ENCODE data around the gene ZFC3H1. TPM values are rescaled to one million over a fixed set of nuclear protein-coding genes. Genes with fewer than 3 reads are reported as not detected.
A peak's percentile ranks its signal among the peaks of the same experiment; 100 is the strongest.

The ZFC3H1 gene
- total and polyA plus RNA-seq, 9 of the 15 experiments (the other 6 are each of a cell fraction or from before 2014, with no cell fraction given) = 14.8 to 80.5 (median 22.1) TPM

- TF ChIP-seq REST (IDR thresholded peaks at IDR 0.05; ENCODE audit: borderline replicate concordance) (peak; percentile 30; the same call in 1 of the 2 replicates), REST (CRISPR knock-in tag; IDR thresholded peaks at IDR 0.05; ENCODE audit: low read depth) (no peak), PHB (CRISPR knock-in tag; IDR thresholded peaks at IDR 0.05) (no peak), HDAC1 (IDR thresholded peaks at IDR 0.05) (no peak), KHSRP (IDR thresholded peaks at IDR 0.05) (no peak), SP2 (IDR thresholded peaks at IDR 0.05; ENCODE audit: extremely low read depth, low read depth, low read length, poor library complexity, severe bottlenecking) (no peak), SMC3 (conservative IDR thresholded peaks at IDR 0.05; ENCODE audit: insufficient read depth, low read depth, low read length) (0 out of 2 replicates have a peak, but pooled peaks have one; percentile 23), KLF13 (tag; IDR thresholded peaks at IDR 0.05; ENCODE audit: borderline replicate concordance, low read depth) (no peak), ZBTB34 (CRISPR knock-in tag; IDR thresholded peaks at IDR 0.05) (no peak), BRF2 (IDR thresholded peaks at IDR 0.05; ENCODE audit: borderline replicate concordance, insufficient read depth, insufficient read length) (no peak), SNRNP70 (optimal IDR thresholded peaks at IDR 0.05; ENCODE audit: low read depth, low read length) (no peak), MED1 (CRISPR knock-in tag; IDR thresholded peaks at IDR 0.05; ENCODE audit: borderline replicate concordance) (no peak), HDAC2 (IDR thresholded peaks at IDR 0.05) (no peak), ZNF592 (IDR thresholded peaks at IDR 0.05) (no peak)
These were observed 96.1 kb downstream of the ZFC3H1 start (continued) for GRCh38 chr12:71567537-71567936.

Measured in K562 (cell line).